HG03571 (cell line): ENCODE measurements around the gene EXOC6B.

Source experiments
- ATAC-seq: cut with Tn5 transposase; IDR thresholded peaks from one replicate; pipeline ENCODE4 v1.9.1; 2021; ENCODE audit not compliant: unreplicated experiment

EXOC6B gene

DNA sequence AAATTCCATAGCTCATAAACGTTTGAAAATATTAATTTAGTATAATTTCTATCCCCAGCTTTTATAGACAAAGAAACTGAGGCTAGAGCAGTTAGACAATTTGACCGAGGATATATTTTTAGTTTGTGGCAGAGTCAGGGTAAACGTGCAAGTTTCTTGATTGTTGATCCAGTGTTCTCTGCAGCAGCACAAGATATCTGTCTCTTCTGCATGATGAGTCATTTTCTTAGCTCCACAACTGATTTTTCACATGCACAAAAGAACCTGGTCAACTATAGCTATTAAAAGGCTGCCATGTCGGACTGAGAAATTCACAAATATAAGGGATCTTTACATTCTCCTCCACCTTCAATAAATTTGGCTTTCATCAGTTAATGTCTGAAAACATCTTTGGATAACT is 534.8 kb downstream of the EXOC6B start:
- ATAC-seq = no peak

DNA sequence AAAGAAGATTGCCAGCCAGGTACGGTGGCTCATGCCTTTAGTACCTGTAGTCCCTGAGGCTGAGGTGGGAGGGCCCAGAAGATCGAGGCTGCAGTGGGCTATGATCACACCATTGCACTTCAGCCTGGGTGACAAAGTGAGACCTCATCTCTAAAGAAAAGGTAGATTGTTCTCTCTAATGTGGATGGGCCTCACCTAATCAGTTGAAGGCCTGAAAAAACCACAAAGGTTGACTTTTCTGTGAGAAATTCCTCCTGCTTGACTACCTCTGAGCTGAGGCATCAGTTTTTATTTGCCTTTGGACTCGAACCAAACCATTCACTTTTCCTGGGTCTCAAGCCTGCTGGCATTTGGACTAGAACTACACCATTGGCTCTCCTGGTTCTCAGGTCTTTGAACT is 536.1 kb downstream of the EXOC6B start:
- no peak for ATAC-seq

GRCh38 chr2:72289283-72289682 is 536.5 kb downstream of the EXOC6B start:
- ATAC-seq = no peak

GRCh38 chr2:72278046-72278445 is 547.8 kb downstream of the EXOC6B start:
- no peak for ATAC-seq

DNA sequence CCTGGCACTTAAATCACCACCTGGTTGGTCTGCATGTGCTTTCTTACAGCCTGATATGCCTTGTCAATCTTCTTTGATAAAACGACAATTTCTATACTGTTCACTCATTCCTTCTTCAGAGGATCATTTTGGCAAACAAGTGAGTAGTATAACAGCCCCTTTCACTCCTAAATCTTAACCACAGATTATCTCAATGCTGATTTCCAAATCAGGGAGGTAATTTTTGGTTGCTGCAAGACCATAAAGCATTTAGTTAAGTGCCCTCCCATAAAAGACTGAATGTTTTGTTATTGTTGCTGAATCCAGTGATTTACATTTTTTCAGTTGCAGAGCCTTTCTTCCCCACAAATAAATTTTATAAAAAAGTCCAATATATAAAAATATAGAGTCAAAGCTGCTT is 549.0 kb downstream of the EXOC6B start:
- ATAC-seq = no peak

GRCh38 chr2:72276356-72276755 is 549.5 kb downstream of the EXOC6B start:
- ATAC-seq = no peak

GRCh38 chr2:72275084-72275483 is 550.7 kb downstream of the EXOC6B start:
- ATAC-seq = no peak

- no peak for ATAC-seq
These were observed 551.4 kb downstream of the EXOC6B start for GRCh38 chr2:72274380-72274797.

DNA sequence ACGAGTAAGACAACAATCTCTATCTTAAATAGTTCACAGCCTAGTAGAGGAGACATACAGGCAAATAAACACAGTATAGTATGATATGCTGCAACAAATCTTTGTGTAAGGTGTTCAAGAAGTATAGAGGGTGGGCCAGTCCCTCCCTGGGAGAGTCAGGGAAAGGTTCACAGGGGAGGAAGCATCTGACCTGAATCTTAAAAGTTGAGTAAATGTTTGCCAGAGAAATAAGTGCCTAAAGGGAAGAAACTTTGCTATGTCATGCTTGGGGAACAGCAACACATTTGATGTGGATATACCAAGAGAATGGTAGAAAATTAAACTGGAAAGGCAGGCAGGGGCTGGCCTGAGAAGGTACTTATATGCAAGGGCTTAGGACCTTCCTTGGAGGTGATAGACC is 552.4 kb downstream of the EXOC6B start:
- ATAC-seq = no peak

- ATAC-seq = no peak
These were observed 553.8 kb downstream of the EXOC6B start for GRCh38 chr2:72271766-72272641.

DNA sequence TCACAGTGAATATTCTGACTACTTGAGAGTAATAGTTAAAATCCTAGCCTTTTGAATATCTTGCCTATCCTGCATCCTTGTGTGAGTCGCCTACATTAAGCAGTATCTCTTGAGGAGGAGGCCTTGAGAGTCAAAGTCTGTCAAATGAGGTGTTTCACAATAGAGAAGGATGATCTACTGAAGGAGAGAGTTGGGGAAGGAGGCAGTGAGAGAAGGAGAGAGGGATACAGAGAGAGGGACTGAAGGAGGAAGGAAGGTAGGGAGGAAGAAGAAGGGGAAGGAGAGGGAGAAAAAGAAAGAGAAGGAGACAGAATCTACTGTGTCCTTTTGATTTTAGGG is 554.6 kb downstream of the EXOC6B start:
- no peak for ATAC-seq

DNA sequence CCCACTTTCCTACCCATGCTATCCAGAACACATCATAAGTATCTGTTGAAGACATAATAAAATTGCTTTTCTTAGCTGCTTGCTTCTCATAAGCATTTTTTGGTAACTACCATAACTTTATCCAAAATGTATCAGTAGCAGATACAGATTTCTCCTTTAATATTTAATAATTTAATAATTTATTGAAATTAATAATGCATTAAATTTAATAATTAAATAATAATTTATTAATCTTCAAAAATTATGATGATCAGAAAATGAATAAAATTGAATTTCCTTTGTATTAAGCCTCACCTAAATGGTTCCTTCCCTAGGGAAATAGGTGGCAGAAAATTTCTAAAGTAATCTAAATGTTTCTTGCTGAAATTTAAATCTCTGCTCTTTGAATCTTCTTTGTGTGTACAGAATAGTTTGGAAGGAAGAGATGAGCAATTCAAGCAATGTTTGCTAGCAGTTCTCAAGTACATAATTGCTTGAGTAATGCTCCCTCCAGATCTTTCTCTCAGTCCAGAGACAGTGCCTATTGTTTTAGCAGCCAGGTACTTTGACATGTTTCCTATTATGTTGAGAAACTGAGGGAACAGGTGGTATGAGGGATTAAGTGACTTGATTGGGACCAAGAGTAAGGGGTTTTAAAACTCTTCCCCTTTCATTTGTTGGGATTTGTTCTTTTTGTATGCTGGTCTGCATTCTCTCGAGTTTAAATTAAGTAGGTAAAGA is 555.1 kb downstream of the EXOC6B start:
- no peak for ATAC-seq

- no peak for ATAC-seq
These were observed 562.1 kb downstream of the EXOC6B start for GRCh38 chr2:72263776-72264060.

GRCh38 chr2:72263043-72263775 is 562.6 kb downstream of the EXOC6B start:
- ATAC-seq = no peak

- no peak for ATAC-seq
These were observed 564.8 kb downstream of the EXOC6B start for GRCh38 chr2:72261076-72261475.

DNA sequence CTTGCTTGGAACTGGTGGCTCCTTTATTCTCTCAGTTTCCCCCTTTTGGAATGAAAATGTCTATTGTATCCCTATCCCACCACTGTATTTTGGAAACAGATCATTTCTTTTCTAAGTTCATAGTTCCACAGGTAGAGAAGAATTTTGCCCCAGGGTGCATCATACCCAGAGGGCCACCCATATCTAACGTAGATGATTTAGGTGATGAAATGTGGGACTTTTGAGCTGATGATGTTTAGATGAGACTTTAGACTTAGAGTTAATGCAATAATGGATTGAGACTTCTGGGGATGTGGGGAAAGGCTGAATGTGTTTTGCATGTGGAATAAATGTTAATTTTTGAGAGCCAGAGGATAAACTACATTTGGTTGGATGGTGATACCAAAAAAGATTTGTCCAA is 570.3 kb downstream of the EXOC6B start:
- no peak for ATAC-seq

DNA sequence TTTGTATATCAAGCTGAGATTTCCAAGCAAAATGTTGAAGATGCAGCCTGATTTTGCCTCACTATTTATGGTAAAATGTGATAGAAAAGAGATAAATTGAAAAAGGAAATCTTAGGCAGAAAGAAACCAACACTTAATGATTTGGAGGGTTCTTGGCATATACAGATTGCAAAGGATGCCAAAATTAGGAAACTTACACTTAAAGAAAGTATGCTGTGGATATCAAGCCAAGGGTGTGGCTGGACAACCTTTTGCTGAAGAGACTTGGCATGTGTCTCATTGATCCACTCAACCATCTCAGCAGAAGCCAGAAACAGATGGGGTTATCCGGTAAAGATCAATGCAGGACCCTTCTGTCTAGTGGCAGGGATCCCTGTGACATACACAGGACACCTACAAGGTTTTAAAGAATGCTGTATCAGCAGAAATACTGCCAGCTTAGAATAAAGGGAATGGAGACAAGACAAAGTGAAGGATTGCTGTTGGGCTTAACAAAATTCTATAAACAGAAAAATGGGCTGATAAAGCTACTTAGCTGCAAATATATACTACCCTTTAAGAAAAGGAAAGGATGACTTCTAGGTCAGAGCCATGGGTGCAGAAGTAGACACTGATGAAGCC is 570.9 kb downstream of the EXOC6B start:
- ATAC-seq = no peak

DNA sequence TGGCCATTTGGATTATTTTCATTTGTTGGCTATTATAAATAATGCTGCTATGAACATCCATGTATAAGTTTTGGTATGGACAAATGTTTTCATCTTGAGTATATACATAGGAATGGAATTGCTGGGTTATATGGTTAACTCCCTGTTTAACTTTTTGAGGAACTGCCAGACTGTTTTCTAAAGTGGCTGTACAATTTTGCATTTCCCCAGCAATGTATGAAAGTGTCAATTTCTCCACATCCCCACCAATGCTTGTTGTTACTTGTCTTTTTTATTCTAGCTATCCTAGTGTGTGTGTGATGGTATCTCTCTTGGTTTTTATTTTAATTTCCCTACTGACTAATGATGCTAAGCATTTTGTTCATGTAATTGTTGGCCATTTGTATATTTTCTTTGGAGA is 587.5 kb downstream of the EXOC6B start:
- ATAC-seq = no peak

- no peak for ATAC-seq
These were observed 588.3 kb downstream of the EXOC6B start for GRCh38 chr2:72237549-72237948.

DNA sequence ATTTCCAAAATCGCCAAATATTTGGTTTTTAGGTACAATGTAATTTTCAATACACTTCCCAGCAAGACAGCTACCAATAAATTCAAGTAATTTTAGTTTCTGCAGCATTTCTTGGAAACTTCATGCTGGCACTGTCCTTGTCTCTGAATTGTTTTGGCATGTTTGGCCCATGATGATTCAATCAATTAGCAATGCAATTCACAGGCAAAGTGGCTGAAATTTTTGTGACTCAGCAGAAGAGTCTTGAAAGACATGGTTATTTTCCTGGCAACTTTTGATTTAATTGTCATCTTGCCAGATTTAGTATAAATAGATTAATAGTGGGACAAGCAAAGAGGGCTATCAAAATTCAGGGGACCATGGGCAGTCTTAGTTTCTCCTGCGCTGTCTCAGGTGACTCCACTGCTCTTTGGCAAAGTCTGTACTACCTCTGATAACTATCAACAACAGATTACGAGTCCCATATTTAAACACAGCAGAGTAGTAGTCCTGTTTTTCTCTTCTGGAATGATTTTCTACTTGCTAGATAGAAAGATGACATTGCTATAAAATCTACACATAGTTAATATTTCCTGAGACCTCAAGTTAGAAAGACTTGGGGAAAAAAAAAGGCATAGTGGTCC is 589.3 kb downstream of the EXOC6B start:
- ATAC-seq = no peak
